ENCODE measurements around the gene SPECC1L. TPM values are rescaled to one million over a fixed set of nuclear protein-coding genes. Genes with fewer than 3 reads are reported as not detected.

SPECC1L gene, protein sequence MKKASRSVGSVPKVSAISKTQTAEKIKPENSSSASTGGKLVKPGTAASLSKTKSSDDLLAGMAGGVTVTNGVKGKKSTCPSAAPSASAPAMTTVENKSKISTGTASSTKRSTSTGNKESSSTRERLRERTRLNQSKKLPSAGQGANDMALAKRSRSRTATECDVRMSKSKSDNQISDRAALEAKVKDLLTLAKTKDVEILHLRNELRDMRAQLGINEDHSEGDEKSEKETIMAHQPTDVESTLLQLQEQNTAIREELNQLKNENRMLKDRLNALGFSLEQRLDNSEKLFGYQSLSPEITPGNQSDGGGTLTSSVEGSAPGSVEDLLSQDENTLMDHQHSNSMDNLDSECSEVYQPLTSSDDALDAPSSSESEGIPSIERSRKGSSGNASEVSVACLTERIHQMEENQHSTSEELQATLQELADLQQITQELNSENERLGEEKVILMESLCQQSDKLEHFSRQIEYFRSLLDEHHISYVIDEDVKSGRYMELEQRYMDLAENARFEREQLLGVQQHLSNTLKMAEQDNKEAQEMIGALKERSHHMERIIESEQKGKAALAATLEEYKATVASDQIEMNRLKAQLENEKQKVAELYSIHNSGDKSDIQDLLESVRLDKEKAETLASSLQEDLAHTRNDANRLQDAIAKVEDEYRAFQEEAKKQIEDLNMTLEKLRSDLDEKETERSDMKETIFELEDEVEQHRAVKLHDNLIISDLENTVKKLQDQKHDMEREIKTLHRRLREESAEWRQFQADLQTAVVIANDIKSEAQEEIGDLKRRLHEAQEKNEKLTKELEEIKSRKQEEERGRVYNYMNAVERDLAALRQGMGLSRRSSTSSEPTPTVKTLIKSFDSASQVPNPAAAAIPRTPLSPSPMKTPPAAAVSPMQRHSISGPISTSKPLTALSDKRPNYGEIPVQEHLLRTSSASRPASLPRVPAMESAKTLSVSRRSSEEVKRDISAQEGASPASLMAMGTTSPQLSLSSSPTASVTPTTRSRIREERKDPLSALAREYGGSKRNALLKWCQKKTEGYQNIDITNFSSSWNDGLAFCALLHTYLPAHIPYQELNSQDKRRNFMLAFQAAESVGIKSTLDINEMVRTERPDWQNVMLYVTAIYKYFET
- 10 to 100 TPM; 51.1 to 62.1 TPM for total RNA-seq
- polyA plus RNA-seq: 10 to 100 TPM in 1 of 2 donors, 1 to 10 TPM in 1; 4.3 to 12.9 TPM

DNA sequence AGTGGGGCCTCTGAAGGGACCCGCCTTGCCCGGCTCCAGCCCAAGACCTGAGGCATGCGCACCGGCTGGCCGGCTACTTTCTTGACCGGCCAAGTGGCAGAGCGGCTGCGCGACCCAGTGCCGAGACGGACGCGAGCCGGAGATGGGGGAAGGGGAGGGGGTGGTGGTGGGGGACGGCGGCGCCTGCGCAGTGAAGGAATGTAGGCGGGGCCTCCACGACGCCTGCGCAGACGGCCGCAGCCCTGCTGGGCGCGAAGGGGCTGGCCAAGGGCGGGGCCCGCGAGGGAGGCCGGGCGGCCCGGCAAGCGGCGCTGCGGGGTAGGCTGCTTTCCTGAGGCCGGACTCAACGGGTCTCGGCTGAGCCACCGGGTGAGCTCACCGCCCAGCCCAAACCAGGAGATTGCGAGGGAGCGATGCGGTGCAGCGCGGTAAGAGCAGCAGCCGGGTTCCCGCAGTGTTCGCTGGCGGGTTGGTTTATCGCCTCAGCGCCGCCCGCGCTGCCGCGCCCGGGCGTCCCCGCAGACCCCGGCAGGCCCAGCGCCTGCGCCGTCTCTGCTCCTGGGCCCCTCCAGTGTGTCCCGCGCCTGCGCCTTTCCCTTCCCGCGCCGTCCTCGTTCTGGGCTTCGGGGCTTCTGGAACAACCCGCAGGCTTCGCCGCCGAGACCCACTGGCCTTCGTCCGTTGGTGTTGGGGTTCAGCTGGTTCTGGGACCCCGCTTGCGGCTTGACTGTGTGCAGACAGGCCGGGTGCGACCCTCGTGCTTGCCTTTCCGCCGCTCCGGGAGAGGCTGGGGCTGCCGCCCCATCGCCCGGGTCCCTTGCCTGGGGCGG lies at the start of gene SPECC1L:
SPECC1L (plus strand) TSS at position 276 of the 830 bp plus-strand sequence. CDS start 31,401 bp downstream, outside the sequence.
- ChIA-PET POLR2A (ENCODE audit: partially characterized antibody) (interaction anchor here (0.6 to 2.0 kb wide), 5 partner anchors 19 to 357 kb away, joined by 3 to 11 read pairs (median 3); partner anchors contain the start of gene ADORA2A), CTCF (ENCODE audit: partially characterized antibody) (interaction anchor here (1.4 kb wide), 1 partner anchor 28 kb away, joined by 4 read pairs; no protein-coding TSS in a partner anchor)
- Mint-ChIP-seq H3K27me3 (no peaks in the 10 kb centered on the region), H3K4me3 (peak within 1 kb of the TSS; percentile 87 to 98 (median 90)), H3K36me3 (peaks cover 0 to 3% of the 10 kb centered on the region in 2 donors), H3K27ac (peak within 1 kb of the TSS; percentile 82 to 92 (median 90)), H3K9me3 (no peaks in the 10 kb centered on the region), H3K4me1 (peaks cover 13 to 39% (median 22%) of the 10 kb centered on the region in 4 donors)
- no peaks in the 10 kb centered on the region for H3K27me3 ChIP-seq (ENCODE audit: insufficient read depth, low read length)
- intact Hi-C loops (cut with micrococcal nuclease): no loop called here
- no peaks in the 10 kb centered on the region for H3K36me3 ChIP-seq (ENCODE audit: insufficient read depth, low read length)
- peak within 1 kb of the TSS; percentile 52 to 87 for H3K4me3 ChIP-seq (ENCODE audit: low read length in 2 of 2)
- peaks cover 25% of the 10 kb centered on the region for H3K4me1 ChIP-seq (ENCODE audit: insufficient read depth, low read length)
- peak; percentile 89 to 92 (median 90) for DNase-seq
- no peaks in the 10 kb centered on the region for H3K9me3 ChIP-seq (ENCODE audit: control insufficient read depth in 1 of 2, low read length in 2 of 2)
- H3K27ac ChIP-seq (ENCODE audit: low read depth, low read length): peak within 1 kb of the TSS; percentile 86

DNA sequence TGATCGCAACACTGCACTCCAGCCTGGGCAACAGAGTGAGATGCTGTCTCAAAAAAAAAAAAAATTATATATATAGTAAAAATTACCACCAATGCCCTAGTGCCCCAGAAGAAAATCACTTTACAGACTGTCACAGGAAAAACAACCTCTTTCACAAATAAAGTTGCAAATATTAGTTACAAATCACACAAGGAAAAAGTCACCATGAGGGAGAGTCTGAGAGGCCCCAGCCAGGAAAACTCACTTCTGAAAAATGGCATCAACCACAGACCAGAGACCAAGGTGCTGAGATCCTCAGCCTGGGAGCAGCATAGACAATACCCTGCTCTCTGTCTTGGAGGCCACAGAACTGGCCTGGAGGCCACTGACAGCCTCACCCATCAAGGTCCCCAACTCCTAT lies 46.2 kb upstream of the SPECC1L start:
- Mint-ChIP-seq H3K27me3 (no peaks in the 10 kb centered on the region), H3K27ac (no peak overlapping the region), H3K4me1 (peaks cover 0 to 2% (median 0%) of the 10 kb centered on the region in 4 donors), H3K9me3 (peaks cover 0 to 8% (median under 1%) of the 10 kb centered on the region in 8 donors), H3K4me3 (peak overlapping the region in 1 of 8 donors; percentile 11), H3K36me3 (no peaks in the 10 kb centered on the region)
- H3K4me3 ChIP-seq (ENCODE audit: low read length in 2 of 2): no peak overlapping the region
- CTCF ChIA-PET (ENCODE audit: partially characterized antibody): no interaction called here
- POLR2A ChIA-PET (ENCODE audit: partially characterized antibody): no interaction called here
- intact Hi-C loops (cut with micrococcal nuclease): no loop called here
- no peak for DNase-seq
- H3K9me3 ChIP-seq (ENCODE audit: control insufficient read depth in 1 of 2, low read length in 2 of 2): no peaks in the 10 kb centered on the region
- H3K36me3 ChIP-seq (ENCODE audit: insufficient read depth, low read length): no peaks in the 10 kb centered on the region
- H3K27me3 ChIP-seq (ENCODE audit: insufficient read depth, low read length): no peaks in the 10 kb centered on the region
- no peaks in the 10 kb centered on the region for H3K4me1 ChIP-seq (ENCODE audit: insufficient read depth, low read length)
- H3K27ac ChIP-seq (ENCODE audit: low read depth, low read length): no peak overlapping the region

DNA sequence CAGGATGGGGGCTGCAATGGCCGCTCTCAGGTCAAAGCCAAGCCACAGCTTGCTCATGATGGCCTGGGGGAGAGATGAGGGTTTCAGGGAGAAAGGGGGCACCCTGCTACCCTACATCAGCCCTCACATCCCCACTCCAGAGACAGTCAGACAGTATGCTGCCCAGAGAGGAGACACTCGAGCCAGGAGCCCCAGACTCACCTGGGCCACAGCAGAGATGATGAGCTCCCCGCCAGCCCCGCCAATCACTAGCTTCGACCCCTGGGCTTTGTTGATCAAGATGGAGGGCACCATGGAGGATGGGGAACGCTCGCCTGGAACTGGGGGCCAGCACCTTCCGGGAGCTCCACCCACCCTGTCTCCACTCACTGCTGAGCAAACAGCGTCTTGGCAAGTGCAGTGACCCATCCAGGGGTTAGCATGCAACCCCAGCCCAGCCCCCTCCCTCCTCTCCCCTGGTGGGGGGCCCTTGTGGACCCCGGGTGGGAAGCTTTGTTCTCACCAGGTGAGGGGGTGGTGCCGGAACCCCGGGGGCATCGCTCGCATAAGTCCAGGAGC lies 45.5 kb upstream of the SPECC1L start:
- Histone ChIP-seq H3K27ac (ENCODE audit: low read depth, low read length) (no peak overlapping the region), H3K4me1 (ENCODE audit: insufficient read depth, low read length) (no peaks in the 10 kb centered on the region), H3K9me3 (ENCODE audit: control insufficient read depth in 1 of 2, low read length in 2 of 2) (no peaks in the 10 kb centered on the region), H3K36me3 (ENCODE audit: insufficient read depth, low read length) (no peaks in the 10 kb centered on the region), H3K4me3 (ENCODE audit: low read length in 2 of 2) (no peak overlapping the region), H3K27me3 (ENCODE audit: insufficient read depth, low read length) (no peaks in the 10 kb centered on the region)
- H3K4me3 Mint-ChIP-seq: no peak overlapping the region
- POLR2A ChIA-PET (ENCODE audit: partially characterized antibody): no interaction called here
- H3K36me3 Mint-ChIP-seq: no peaks in the 10 kb centered on the region
- peaks cover 0 to 8% (median under 1%) of the 10 kb centered on the region in 8 donors for H3K9me3 Mint-ChIP-seq
- H3K4me1 Mint-ChIP-seq: no peaks in the 10 kb centered on the region
- no peak for DNase-seq
- CTCF ChIA-PET (ENCODE audit: partially characterized antibody): interaction anchor here (0.8 kb wide), 1 partner anchor 17 kb away, joined by 4 read pairs; no protein-coding TSS in a partner anchor
- intact Hi-C loops (cut with micrococcal nuclease): no loop called here
- H3K27ac Mint-ChIP-seq: no peak overlapping the region
- no peaks in the 10 kb centered on the region for H3K27me3 Mint-ChIP-seq

DNA sequence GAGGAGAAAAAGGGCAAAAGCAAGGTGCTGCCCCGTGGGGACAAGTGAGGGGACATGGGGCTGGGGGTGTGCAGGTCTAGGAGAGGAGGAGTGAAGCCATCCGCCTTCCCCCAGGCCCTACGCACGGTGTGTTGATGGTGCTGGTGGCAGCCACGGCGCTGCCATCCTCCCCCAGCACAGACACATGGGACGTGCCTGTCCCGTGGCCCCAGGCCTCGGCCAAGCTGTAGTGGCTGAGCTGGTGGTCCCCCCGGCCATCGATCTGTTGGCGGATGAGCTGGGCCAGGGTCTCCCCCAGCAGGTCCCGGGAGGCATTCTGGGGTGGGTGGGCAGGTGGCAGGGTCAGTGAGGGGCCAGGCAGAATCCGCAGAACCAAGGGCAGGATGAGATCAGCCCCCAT lies 44.7 kb upstream of the SPECC1L start:
- intact Hi-C loops (cut with micrococcal nuclease): no loop called here
- DNase-seq: no peak
- POLR2A ChIA-PET (ENCODE audit: partially characterized antibody): no interaction called here
- CTCF ChIA-PET (ENCODE audit: partially characterized antibody): interaction anchor here (1.1 kb wide), 1 partner anchor 21 kb away, joined by 3 read pairs; no protein-coding TSS in a partner anchor
- peaks cover 0 to 2% of the 10 kb centered on the region in 2 donors for H3K27me3 Mint-ChIP-seq
- H3K4me1 ChIP-seq (ENCODE audit: insufficient read depth, low read length): no peaks in the 10 kb centered on the region
- H3K9me3 ChIP-seq (ENCODE audit: control insufficient read depth in 1 of 2, low read length in 2 of 2): no peaks in the 10 kb centered on the region
- H3K4me3 Mint-ChIP-seq: no peak overlapping the region
- H3K36me3 Mint-ChIP-seq: no peaks in the 10 kb centered on the region
- H3K4me1 Mint-ChIP-seq: no peaks in the 10 kb centered on the region
- H3K27me3 ChIP-seq (ENCODE audit: insufficient read depth, low read length): no peaks in the 10 kb centered on the region
- H3K9me3 Mint-ChIP-seq: peaks cover 0 to 8% (median under 1%) of the 10 kb centered on the region in 8 donors
- no peaks in the 10 kb centered on the region for H3K36me3 ChIP-seq (ENCODE audit: insufficient read depth, low read length)
- no peak overlapping the region for H3K27ac Mint-ChIP-seq
- no peak overlapping the region for H3K4me3 ChIP-seq (ENCODE audit: low read length in 2 of 2)
- H3K27ac ChIP-seq (ENCODE audit: low read depth, low read length): no peak overlapping the region

DNA sequence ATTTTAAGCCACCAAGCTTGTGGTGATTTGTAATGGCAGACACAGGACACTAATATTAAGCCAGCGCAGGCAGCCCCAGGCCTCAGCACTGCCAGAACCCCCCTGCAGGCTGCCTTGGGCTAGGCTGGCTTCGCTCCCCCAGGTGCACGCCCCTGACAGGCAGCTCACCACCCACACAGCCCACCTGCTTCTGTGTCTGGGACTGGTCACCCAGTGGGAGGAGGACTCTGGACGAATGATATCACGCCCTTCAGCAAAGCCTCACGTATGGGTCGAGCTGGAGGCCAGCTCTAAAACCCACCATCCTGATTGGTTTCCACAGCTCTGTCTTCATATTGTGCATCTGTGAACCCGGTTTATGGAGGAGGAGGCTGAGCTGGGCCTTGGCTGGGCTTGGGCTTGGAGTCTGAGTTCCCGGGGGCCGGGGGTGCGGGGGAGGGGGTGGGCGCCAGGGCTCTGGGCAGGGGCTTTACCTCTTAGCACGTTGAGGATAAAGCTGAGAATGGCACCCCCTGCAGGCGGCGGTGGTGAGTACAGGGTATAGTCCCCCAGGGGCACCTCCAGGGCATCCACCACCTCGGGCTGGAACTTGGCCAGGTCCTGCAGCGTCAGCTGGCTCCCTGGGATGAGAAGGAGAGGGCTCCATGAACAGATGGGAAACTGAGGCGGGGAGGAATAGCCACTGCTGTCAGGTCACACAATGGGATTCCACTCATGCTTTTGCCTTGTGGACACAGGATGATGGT lies 39.5 kb upstream of the SPECC1L start:
- H3K27ac Mint-ChIP-seq: no peak overlapping the region
- intact Hi-C loops (cut with micrococcal nuclease): loop anchor here (1.0 kb wide), 2 partner anchors 98 to 124 kb away; no protein-coding TSS in a partner anchor

More for the DNA sequence above, 39.5 kb upstream of the SPECC1L start:
- no peaks in the 10 kb centered on the region for H3K36me3 ChIP-seq (ENCODE audit: insufficient read depth, low read length)
- H3K4me1 ChIP-seq (ENCODE audit: insufficient read depth, low read length): no peaks in the 10 kb centered on the region
- H3K4me3 Mint-ChIP-seq: no peak overlapping the region
- CTCF ChIA-PET (ENCODE audit: partially characterized antibody): interaction anchor here (0.7 to 2.3 kb wide), 11 partner anchors 10 to 171 kb away, joined by 3 to 15 read pairs (median 4); no protein-coding TSS in a partner anchor
- H3K4me3 ChIP-seq (ENCODE audit: low read length in 2 of 2): no peak overlapping the region
- H3K4me1 Mint-ChIP-seq: no peaks in the 10 kb centered on the region
- no peaks in the 10 kb centered on the region for H3K27me3 ChIP-seq (ENCODE audit: insufficient read depth, low read length)
- no peak overlapping the region for H3K27ac ChIP-seq (ENCODE audit: low read depth, low read length)
- no peaks in the 10 kb centered on the region for H3K9me3 ChIP-seq (ENCODE audit: control insufficient read depth in 1 of 2, low read length in 2 of 2)
- peaks cover 0 to 2% of the 10 kb centered on the region in 2 donors for H3K27me3 Mint-ChIP-seq
- peaks cover 0 to 2% (median 0%) of the 10 kb centered on the region in 8 donors for H3K9me3 Mint-ChIP-seq
- H3K36me3 Mint-ChIP-seq: no peaks in the 10 kb centered on the region
- peak; percentile 38 to 48 (median 39) for DNase-seq
- POLR2A ChIA-PET (ENCODE audit: partially characterized antibody): interaction anchor here (1.0 to 1.1 kb wide), 2 partner anchors 11 to 74 kb away, joined by 3 read pairs; no protein-coding TSS in a partner anchor
